SK-N-SH (cell line): ENCODE data around the gene ZSCAN10. TPM values are rescaled to one million over a fixed set of nuclear protein-coding genes. Genes with fewer than 3 reads are reported as not detected.

Experiments used
- CTCF ChIA-PET: fragments of 300-600, 350-600 bp; formaldehyde crosslinking; extraction: SDS; loops from one replicate; lab custom pipeline; 2021; lab: Yijun Ruan, JAX
- POLR2A ChIA-PET: fragments of 350-600 bp; sonication (Branson Sonifier 250); formaldehyde crosslinking; extraction: SDS; loops from one replicate; lab custom pipeline; 2020; ENCODE audit warnings: antibody characterized with exemption, inconsistent platforms; lab: Yijun Ruan, JAX
- DNase-seq: peaks from one replicate; pipeline ENCODE4 v3.0.0; 2012
- H2AFZ ChIP-seq: fragments of 200-600 bp; sonication (generic); 2 replicates; pipeline ENCODE4 v1.8.1; 2016; ENCODE audit warnings: antibody characterized with exemption, mild to moderate bottlenecking, low read depth
- H3F3A ChIP-seq: fragments of 200-600 bp; sonication (generic); replicated peaks from 2 replicates; pipeline ENCODE3; 2016; ENCODE audit warnings: antibody characterized with exemption, mild to moderate bottlenecking; ENCODE audit not compliant: insufficient read depth
- H3K27ac ChIP-seq, 2 experiments: fragments of 200-500 bp in 1 of 2; fragments of 200-600 bp in 1 of 2; sonication (Bioruptor generic) in 1 of 2; sonication (generic), shearing (Covaris generic) in 1 of 2; 2 replicates each; pipeline versions ENCODE4 v1.5.1 to v1.6.1; 2014 to 2016; ENCODE audit warnings: low read depth in 2 of 2, inconsistent platforms in 1 of 2, low read length in 1 of 2, mild to moderate bottlenecking in 1 of 2, mixed read lengths in 1 of 2
- H3K27me3 ChIP-seq: fragments of 200-600 bp; sonication (generic), shearing (Covaris generic); 2 replicates; pipeline ENCODE4 v1.6.1; 2016; ENCODE audit warnings: mixed run types; ENCODE audit not compliant: insufficient read depth
- H3K36me3 ChIP-seq, 2 experiments: fragments of 200-500 bp in 1 of 2; fragments of 200-600 bp in 1 of 2; sonication (Bioruptor generic) in 1 of 2; sonication (generic) in 1 of 2; replicated peaks in 1 of 2; 2 replicates each; pipeline versions ENCODE3 to v1.5.1; 2014 to 2016; ENCODE audit warnings: low read length in 1 of 2, mild to moderate bottlenecking in 1 of 2; ENCODE audit not compliant: insufficient read depth in 2 of 2, control insufficient read depth in 1 of 2
- H3K4me1 ChIP-seq, 2 experiments: fragments of 200-500 bp in 1 of 2; fragments of 200-600 bp in 1 of 2; sonication (Bioruptor generic) in 1 of 2; sonication (generic), shearing (Covaris generic) in 1 of 2; 2 replicates each; pipeline versions ENCODE4 v1.5.1 to v1.6.1; 2014 to 2016; ENCODE audit warnings: low read depth in 1 of 2, low read length in 1 of 2, mixed run types in 1 of 2; ENCODE audit not compliant: insufficient read depth in 2 of 2, control insufficient read depth in 1 of 2
- H3K4me2 ChIP-seq: fragments of 200-600 bp; sonication (generic), shearing (Covaris generic); 2 replicates; pipeline ENCODE4 v1.6.1; 2017; ENCODE audit warnings: mixed run types
- H3K4me3 ChIP-seq, 2 experiments: fragments of 200-500 bp in 1 of 2; fragments of 200-600 bp in 1 of 2; sonication (Bioruptor generic) in 1 of 2; sonication (generic), shearing (Covaris generic) in 1 of 2; 2 replicates each; pipeline versions ENCODE4 v1.5.1 to v1.8.1; 2014 to 2016; ENCODE audit warnings: low read depth in 2 of 2, inconsistent platforms in 1 of 2, low read length in 1 of 2, mild to moderate bottlenecking in 1 of 2, mixed read lengths in 1 of 2, moderate library complexity in 1 of 2
- H3K79me2 ChIP-seq: fragments of 200-600 bp; sonication (generic); 2 replicates; pipeline ENCODE4 v1.8.1; 2017; ENCODE audit warnings: mild to moderate bottlenecking; ENCODE audit not compliant: insufficient read depth
- H3K9ac ChIP-seq: fragments of 200-600 bp; sonication (generic); 2 replicates; pipeline ENCODE4 v1.6.1; 2017; ENCODE audit warnings: mixed run types
- H3K9me2 ChIP-seq: fragments of 200-600 bp; sonication (generic); 2 replicates; pipeline ENCODE4 v1.6.1; 2017; ENCODE audit warnings: mixed run types
- H3K9me3 ChIP-seq: fragments of 200-600 bp; sonication (generic); 2 replicates; pipeline ENCODE4 v1.6.1; 2017; ENCODE audit warnings: mixed run types, mild to moderate bottlenecking, moderate library complexity
- H4K20me1 ChIP-seq: fragments of 200-600 bp; sonication (generic); 2 replicates; pipeline ENCODE4 v1.6.1; 2017; ENCODE audit warnings: mild to moderate bottlenecking, mixed run types; ENCODE audit not compliant: insufficient read depth
- CHD2 ChIP-seq: fragments of 150-350 bp; IDR thresholded peaks from 2 replicates; pipeline ENCODE4 v1.6.1; 2018; ENCODE audit warnings: low read length; ENCODE audit not compliant: partially characterized antibody
- CTCF ChIP-seq: fragments of 200-600 bp; sonication (generic); IDR thresholded peaks from 2 replicates; pipeline ENCODE4 v1.6.1; 2017; ENCODE audit warnings: antibody characterized with exemption, mild to moderate bottlenecking, moderate library complexity
- ELF1 ChIP-seq: IDR thresholded peaks from 2 replicates; pipeline ENCODE4 v1.4.0; 2012
- FOXJ3 ChIP-seq: sonication (generic); formaldehyde crosslinking; IDR thresholded peaks from 2 replicates; pipeline ENCODE4 v1.5.1; 2020; ENCODE audit warnings: mild to moderate bottlenecking, missing genetic modification reagents
- IRF3 ChIP-seq: fragments of 150-350 bp; IDR thresholded peaks from 2 replicates; pipeline ENCODE4 v1.6.1; 2016; ENCODE audit warnings: mild to moderate bottlenecking, low read depth, low read length
- MAX ChIP-seq: IDR thresholded peaks from 2 replicates; pipeline ENCODE4 v1.4.0; 2012; ENCODE audit warnings: low read depth
- MXI1 ChIP-seq: IDR thresholded peaks from 2 replicates; pipeline ENCODE4 v1.6.1; 2012; ENCODE audit warnings: mild to moderate bottlenecking, low read depth, low read length, improper control_type of control experiment
- RFX5 ChIP-seq: IDR thresholded peaks from 2 replicates; pipeline ENCODE4 v1.6.1; 2012; ENCODE audit warnings: mild to moderate bottlenecking, improper control_type of control experiment, low read length
- RXRA ChIP-seq: IDR thresholded peaks from 2 replicates; pipeline ENCODE4 v1.4.0; 2012; ENCODE audit warnings: low read depth, mild to moderate bottlenecking, borderline replicate concordance
- TAF1 ChIP-seq: IDR thresholded peaks from 2 replicates; pipeline ENCODE4 v1.6.1; 2012; ENCODE audit warnings: low read depth, mild to moderate bottlenecking, low read length, moderate library complexity, borderline replicate concordance
- TEAD4 ChIP-seq: IDR thresholded peaks from 2 replicates; pipeline ENCODE4 v1.4.0; 2012; ENCODE audit warnings: mild to moderate bottlenecking, borderline replicate concordance; ENCODE audit not compliant: insufficient read depth
- YY1 ChIP-seq: IDR thresholded peaks from 2 replicates; pipeline ENCODE4 v1.4.0; 2012; ENCODE audit warnings: low read depth, mild to moderate bottlenecking
- ZBTB33 ChIP-seq: IDR thresholded peaks from 2 replicates; pipeline ENCODE4 v1.4.0; 2012; ENCODE audit warnings: low read depth, borderline replicate concordance
- WGBS: methylation state at CpG from one replicate; pipeline ENCODE4 v1.1.6; 2017; ENCODE audit warnings: low lambda C conversion rate; 5-methylcytosine and 5-hydroxymethylcytosine counted together
- polyA plus RNA-seq, 3 experiments: library from polyadenylated mRNA; depleted of rRNA; stranded (reverse); fragments of >200 nt; gene quantifications; 2 replicates each; pipeline ENCODE4 v1.2.3, GENCODE V29; 2012

ZSCAN10 gene
- polyA plus RNA-seq, 1 of the 3 experiments (the other 2 are of a cell fraction), result 0.05 TPM

GRCh38 chr16:3068487-3068886 lies 30.6 kb downstream of the ZSCAN10 start:
- POLR2A ChIA-PET, result no interaction called here
- Histone ChIP-seq H3K79me2 (no peaks in the 10 kb centered on the region), H2AFZ (no peak overlapping the region), H3K27ac (no peak overlapping the region), H4K20me1 (no peaks in the 10 kb centered on the region), H3K36me3 (no peaks in the 10 kb centered on the region), H3K9ac (no peak overlapping the region), H3K4me2 (no peak overlapping the region), H3K4me3 (no peak overlapping the region), H3K4me1 (no peaks in the 10 kb centered on the region; a peak in 1 of 4 replicates), H3K9me2 (no peaks in the 10 kb centered on the region), H3F3A (no peaks in the 10 kb centered on the region), H3K27me3 (no peaks in the 10 kb centered on the region; the same call in 1 of the 2 replicates), H3K9me3 (no peaks in the 10 kb centered on the region)
- CTCF ChIA-PET, result interaction anchor here (2.9 kb wide), 1 partner anchor 9 kb away, joined by 12 read pairs; no protein-coding TSS in a partner anchor
- no peak for TF ChIP-seq TAF1
- TF ChIP-seq RFX5, result no peak
- TF ChIP-seq MAX, result no peak
- no peak for TF ChIP-seq ZBTB33
- TF ChIP-seq TEAD4, result no peak
- TF ChIP-seq FOXJ3 (CRISPR knock-in tag), result no peak
- WGBS, result 100% methylated on average over 1 of the region's 4 CpGs
- DNase-seq, result no peak

GRCh38 chr16:3066440-3066748 lies 32.7 kb downstream of the ZSCAN10 start:
- no peaks in the 10 kb centered on the region for H3K9me2 ChIP-seq
- no peaks in the 10 kb centered on the region for H3K9me3 ChIP-seq
- no peak overlapping the region; a peak in 1 of 4 replicates for H3K4me3 ChIP-seq
- H3K36me3 ChIP-seq, result no peaks in the 10 kb centered on the region
- H3K27me3 ChIP-seq, result no peaks in the 10 kb centered on the region
- H3K4me1 ChIP-seq, result no peaks in the 10 kb centered on the region; a peak in 1 of 4 replicates
- no peak overlapping the region for H3K27ac ChIP-seq
- H3K4me2 ChIP-seq, result peak overlapping the region; percentile 46; the same call in 1 of the 2 replicates
- no peaks in the 10 kb centered on the region for H3F3A ChIP-seq
- TF ChIP-seq CHD2, result no peak
- TF ChIP-seq RXRA, result no peak
- no peak for TF ChIP-seq IRF3
- no peak for TF ChIP-seq TEAD4
- TF ChIP-seq ELF1, result no peak
- no peak for TF ChIP-seq CTCF
- TF ChIP-seq MXI1, result no peak
- no peak for TF ChIP-seq YY1
- 85% methylated on average over 4 of the region's 7 CpGs for WGBS
- CTCF ChIA-PET, result interaction anchor here (1.8 to 3.9 kb wide), 2 partner anchors 32 to 37 kb away, joined by 5 to 26 read pairs; no protein-coding TSS in a partner anchor
- POLR2A ChIA-PET, result no interaction called here
- H3K9ac ChIP-seq, result no peak overlapping the region
- H4K20me1 ChIP-seq, result no peaks in the 10 kb centered on the region
- H3K79me2 ChIP-seq, result no peaks in the 10 kb centered on the region
- no peak overlapping the region for H2AFZ ChIP-seq
- no peak for DNase-seq
